ENCODE results near the gene SH3BP4.
"Not testable (repeated sequence)": the region's sequence is repeated elsewhere in the genome, so short reads cannot be mapped to it uniquely, and the experiment has no call there.

Gene SH3BP4

DNA sequence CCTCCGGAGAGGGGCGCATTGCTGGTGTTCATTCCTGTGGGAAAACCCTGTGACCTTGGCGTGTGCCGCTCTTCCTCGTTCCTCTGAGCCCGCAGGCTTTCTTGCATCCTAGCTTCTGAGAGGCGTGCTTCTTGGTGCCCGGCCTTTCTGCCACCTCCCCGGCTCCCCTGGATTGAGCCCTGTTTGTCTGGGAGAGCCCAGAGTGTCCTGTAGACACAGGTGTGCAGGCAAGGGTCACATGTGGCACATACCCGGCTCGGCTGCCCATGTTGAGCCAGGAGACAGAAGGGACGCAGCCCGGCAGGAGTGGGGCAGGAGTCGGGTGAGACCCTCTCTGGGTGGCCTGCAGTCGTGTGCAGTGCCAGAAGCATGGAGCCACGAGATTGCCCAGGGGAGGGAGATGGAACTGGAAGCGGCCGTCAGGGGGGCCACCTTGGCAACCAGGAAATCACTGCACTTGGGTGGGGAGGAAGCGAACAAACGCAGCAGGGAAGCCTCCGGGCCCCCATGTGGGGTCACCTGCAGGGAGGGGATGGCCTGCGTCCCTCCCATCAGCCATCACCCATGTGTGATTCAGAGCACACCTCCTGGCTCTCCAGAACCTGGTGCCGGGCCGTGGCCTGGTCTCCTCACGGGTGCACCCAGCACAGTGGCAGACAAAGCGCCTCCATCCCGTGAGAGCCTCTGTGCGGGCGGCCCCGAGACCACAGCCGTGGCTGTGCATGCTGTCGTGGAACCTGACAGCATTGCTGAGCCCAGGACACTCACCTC is 92.9 kb downstream of the SH3BP4 start:
- no peak for DNase-seq

DNA sequence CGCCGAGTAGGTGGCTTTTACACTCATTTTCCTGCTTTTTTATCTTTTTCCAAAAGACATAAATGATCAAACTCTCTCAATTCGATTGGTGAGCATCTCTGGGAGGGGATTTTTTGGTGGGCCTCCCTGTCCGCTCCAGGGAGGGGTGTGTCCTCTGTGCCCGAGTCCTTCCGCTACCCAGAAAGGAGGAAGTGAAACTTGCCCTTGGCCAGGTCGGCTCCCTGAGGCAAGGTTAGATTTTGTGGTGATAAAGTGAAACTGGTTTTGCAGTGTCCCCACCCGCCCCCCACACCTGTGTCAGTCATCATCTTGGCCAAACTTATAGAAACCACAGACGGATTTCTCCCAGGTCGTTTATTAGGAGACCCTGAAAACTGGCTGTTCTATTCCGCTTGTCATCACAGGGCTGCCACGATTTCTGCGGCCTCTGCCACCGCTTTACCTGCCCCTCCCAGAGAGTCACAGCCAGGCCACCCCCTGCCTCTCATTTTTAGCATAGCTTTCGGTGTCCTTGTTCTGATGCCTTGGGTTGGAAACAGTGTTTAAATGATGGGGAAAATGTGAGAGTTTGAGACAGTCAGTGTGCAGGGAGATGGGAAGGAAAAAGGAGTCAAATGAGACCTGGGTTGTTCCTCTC is 93.6 kb downstream of the SH3BP4 start:
- DNase-seq, result no peak

DNA sequence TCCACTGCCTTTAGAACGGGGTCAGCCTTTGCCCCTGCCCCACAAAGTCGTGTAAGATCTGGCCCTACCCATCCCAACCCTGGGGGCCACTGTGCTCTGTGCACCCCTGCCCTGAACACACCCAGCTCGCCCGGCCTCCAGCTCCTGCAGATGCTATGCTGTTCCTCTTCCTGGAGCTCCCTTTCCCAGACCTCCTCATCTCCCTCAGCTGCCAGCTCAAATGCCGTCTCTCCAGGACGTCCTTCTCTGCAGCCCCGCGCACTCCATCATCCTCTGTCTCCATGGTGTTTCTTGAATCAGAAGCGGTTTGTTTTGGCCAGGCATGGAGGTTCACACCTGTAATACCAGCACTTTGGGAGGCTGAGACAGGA is 94.1 kb downstream of the SH3BP4 start:
- DNase-seq, result no peak

DNA sequence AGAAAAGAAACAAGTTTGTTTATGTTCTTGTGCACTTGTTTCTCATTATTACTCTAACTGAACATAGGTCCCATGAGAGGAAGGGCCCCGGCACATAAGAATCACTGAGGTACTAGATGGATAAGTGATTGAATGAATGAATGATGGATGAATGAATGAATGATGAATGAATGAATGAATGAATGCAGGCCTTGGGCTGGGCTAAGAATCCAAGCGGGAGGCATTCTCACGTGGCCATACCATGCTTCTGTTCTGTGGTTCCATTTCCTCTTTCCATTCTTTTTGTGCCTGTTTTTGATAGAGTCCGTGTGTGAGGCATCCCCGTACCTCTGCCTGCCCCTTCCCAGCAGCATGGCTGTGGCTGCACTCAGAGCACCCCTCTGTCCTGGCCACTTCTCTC is 94.8 kb downstream of the SH3BP4 start:
- no peak for DNase-seq

DNA sequence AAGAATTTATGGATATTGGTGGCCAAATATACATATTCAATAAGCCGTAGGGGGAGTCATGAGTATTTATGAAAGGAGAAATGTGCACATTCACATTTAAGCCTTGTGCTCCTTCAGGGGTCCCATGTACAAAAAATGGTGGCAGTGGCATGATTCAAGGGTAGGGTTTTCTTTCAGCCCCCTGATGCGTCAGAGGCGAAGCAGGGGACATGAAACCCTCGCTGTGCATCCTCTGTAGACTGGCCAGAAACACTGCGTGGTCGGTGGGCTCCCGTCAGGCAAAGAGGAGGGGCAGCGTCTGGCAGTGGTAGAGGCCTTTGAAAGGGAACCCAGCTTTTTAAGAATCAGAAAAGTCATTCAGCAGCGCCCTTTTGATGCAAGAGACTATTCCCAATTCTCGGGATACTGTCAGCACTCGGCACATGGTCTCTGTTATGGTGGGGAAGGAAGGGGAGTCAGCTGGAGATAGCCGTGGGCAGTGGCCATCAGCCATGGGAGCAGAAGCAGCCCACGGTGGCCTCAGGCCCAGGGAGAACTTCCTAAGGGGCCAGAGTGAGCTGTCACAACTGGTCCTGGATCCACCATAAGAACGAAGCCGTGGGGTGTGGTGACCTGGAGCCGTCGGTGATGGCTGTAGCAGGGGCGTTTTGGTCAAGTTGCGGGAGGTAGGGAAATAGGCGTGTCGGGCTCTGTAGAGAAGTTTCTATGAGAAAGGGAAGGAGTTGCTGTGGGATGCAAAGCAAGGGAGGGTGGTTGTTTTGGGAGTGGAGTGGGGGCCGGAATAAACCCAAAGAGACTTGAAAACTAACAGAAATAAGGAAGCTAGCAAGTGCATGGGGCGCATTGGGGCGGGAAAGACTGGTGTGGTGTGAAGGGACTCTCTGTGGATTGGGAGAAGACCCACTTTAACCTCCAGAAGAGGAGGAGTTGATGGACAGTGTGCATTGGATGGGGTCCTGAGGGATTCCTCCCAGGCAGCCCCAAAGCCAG is 95.6 kb downstream of the SH3BP4 start:
- DNase-seq, result no peak

DNA sequence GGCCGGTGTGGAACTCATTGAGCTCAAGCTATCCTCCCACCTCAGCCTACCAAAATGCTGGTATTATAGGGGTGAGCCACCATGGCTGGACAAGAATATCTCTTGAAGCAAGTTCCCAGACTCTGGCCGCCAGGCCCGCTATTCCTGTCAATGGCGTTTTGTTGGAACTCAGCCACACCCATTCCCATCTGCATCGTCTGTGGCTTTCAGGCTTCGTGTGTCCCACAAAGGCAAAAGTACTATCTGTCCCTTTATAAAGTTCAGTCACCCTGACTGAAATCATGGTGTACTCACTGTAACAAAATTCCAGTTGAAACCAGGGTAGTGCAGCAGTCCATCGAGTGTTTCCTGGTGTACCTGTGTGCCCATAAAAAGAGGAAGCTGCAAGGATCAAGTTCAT is 96.7 kb downstream of the SH3BP4 start:
- DNase-seq, result no peak

DNA sequence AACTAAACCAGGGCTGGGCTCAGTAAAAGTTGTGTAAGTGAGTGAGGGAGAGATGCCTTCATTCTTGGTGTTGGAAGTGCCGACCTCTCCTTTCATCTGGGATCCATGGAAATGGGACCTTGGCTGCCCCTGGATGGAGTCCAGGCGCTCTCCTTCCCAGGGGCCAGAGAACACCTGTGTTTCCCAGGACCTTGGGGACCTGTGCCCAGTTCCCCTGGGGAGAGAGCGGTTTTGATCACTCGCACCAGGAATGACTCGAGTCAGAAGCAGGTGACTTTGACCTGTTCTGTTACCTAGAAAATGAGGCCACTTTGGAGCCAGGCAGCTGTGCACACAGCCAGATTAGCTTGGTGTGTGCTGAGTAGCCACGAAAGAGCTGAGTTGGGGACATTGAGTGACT is 97.3 kb downstream of the SH3BP4 start:
- DNase-seq, result no peak

DNA sequence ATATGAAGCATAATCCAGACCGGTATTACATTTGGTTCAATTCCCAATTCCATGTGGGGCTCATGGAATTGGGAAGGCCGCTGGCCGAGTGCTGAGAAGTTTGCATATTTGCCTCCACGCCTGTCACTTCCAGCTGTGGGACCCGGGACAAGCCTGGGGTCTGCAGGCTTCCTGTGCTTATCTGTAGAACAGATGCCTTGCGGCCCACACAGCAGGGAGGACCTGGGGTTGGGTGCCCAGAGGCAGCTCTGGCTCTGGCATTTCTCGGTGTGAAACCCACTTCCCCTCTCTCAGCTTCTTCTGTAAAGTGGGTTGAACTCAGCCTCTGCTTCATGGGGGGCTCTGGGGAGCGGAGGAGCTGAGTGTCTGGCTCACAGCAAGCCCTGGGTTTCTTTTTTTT is 97.9 kb downstream of the SH3BP4 start:
- no peak for DNase-seq

DNA sequence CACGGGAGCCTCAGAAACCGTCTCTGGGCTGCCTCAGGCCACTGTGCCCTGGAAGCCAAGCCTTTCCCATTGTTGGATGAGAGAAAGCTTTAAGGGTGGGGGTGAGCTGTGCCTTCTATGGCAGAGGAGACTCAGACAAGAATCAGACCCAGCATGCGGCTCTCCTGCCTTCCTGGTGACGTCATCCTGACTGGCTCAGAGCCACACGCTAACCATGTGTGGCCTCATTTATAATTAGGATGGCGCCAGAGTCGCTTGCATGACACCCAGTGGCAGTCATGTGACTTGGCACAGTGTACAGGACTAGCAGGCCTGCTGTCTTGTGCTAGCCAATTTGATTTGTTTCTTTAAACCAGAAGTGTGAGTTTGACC is 99.1 kb downstream of the SH3BP4 start:
- DNase-seq, result peak; percentile 86

DNA sequence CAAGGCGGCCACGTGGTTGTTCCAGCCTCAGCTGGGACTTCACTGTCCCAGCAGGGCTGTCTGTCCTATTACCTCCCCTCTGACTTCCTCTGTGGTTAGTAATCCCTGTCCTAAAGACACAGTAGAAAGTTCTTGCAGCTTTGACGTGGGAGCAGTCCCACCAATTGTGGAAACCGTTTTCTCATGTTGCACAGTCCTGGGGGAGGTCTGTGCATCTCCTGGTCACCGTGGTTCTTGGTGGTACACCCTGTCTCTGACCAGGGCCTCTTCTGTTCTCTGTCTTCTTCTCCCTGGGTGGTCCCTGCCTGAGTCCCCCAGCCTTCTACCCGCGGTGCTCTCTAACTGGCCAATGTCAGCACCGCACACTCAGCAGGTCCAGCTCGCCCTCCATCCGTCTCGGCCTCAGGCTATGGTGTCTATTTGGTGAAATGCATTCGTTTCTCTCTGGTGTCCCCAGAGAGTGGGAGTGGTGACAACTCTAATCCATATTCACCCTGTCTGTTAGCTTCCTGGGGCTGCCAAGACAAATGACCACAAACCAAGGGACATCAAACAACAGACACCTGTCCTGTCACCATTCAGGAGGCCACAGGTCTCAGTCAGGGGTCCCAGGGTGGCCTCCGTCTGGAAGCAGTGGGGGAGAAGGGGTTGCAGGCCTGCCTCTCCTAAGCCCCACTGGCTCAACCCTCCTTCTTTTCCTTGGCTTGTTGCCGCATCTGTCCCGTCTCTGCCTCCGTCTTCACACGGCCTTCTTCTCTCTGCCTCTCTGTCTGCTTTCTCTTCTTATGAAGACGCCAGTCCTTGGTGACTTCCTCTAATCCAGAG is 99.8 kb downstream of the SH3BP4 start:
- no peak for DNase-seq

DNA sequence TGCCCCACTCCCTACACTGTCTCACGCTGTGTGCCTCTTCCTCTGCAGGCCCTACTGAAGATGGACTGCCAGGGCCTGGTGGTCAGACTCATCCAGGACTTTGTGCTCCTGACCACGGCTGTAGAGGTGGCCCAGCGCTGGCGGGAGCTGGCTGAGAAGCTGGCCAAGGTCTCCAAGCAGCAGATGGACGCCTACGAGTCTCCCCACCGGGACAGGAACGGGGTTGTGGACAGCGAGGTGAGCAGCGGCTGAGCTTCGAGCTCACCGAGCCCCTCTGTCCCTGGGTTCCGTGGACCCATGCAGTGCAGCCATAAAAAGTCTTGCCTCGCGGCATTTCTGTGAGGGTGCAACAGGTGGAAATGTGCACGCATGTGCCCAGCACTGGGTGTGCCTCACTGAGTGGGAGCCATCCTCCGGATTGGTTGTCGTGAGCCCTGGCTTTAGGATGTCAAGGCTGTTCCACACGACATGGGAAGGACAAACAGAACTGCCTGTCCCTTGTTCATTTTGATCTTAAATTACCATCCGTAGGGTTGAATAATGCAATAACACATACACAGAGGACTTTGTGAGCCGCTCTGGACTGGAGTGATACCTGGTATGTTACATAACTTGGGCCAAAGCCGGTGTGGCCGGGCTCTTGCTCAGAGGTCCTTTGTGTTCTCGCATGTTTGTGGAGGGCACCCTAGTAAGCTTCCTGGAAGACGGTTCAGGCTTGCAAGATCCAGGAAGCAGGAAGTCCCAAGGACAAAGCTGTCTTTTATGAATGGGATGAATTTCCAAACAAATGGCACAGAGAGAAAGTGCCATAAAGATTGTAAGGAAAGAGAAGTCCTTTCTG is 100.9 kb downstream of the SH3BP4 start:
- no peak for DNase-seq

DNA sequence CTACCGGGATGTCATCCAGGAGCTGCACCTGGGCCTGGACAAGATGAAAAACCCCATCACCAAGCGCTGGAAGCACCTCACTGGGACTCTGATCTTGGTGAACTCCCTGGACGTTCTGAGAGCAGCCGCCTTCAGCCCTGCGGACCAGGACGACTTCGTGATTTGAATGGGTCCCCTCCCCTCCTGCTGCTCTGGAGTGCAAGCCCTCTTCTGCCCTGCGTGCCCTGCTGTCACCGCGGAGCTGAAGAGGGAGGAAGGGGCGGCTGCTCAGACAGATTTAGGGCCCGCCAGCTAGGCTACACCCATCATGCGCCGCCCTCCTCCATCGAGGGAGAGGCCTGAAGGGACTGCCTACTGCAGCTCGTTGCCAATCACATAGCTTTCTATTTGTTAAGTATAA is 101.8 kb downstream of the SH3BP4 start:
- DNase-seq, result no peak

DNA sequence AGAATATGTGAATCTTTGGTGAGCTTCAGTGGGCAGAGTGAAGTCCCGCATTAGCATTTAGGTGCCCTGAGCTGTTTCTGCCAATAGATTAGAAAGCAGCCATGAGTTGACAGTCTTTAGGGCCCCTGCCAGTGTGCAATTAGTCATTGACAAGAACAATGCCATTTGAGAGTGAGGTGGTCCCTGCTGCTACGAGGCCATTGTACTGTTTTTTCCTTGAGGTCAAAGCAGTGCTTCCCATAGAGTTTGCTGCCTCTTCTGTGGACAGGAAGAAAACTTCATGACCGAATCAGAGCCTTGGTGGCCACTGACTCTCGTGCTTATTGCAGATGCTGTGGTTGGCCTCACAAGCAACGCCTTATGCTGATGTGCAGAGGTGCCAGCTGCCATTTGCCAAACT is 102.7 kb downstream of the SH3BP4 start:
- no peak for DNase-seq

DNA sequence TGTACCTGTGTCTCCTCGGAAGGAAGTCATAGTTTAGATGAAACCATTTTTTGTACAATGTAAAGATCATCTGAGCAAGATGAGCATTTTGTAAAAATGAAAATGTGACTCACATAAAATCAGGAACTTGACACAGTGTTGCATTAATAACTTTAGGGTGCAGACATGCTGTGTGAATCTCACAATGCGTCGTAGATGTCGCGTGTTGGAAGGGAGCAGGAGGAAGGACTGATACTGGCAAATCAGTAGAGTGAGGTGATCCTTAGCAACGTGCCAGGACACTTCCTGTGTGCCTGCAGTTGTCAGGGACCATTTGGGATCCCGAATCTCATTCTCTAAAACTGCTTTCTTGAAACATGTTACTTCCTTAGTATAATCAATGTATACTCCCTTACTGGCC is 103.1 kb downstream of the SH3BP4 start:
- DNase-seq, result no peak

DNA sequence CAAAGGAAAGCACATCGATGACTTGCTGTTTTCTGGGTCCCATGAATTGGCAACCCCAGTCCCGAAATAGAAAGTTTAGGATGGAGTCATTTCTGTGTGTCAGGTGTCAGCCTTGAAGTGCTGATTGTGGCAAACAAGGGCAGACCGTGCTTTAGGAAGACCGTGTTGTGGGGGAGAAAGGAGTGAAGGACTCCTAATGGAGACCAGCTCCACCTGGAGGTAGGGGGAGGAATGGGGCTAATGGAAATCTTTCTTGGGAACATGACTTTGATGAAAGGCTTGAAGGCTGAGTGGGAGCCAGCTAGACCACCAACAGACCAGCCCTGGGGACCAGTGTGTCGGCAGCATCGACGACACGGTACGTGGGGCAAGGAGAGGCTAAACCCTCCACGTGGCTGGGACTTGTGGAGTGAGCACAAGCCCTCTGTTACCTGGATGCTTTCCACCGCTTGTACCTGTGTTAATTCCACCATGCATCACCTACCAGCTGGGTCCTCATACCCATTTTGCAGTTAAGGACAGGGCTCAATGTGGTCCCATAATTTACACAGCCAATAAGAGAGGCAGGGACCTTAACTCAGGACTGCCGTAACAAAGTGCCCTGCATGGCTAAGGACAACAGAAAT is 104.2 kb downstream of the SH3BP4 start:
- no peak for DNase-seq

DNA sequence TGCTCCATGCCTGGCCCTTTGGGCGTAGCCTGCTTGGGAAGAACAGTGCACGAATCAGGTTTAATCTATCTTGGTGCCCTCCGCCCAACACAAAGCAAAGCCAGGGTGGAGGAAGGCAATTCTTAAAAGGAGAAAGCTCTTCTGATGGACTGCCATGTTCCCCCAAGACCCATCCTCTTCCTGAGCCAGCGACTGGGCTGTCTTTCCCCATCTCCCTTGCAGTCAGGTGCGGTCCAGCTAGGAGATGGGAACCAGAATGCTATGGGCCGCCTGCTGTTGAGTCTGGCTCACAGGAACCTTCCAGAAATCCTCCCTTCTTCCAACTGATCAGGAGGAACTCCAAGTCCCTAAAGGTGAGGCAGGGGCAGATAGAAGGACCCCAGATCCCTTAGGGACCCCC is 105.0 kb downstream of the SH3BP4 start:
- no peak for DNase-seq

DNA sequence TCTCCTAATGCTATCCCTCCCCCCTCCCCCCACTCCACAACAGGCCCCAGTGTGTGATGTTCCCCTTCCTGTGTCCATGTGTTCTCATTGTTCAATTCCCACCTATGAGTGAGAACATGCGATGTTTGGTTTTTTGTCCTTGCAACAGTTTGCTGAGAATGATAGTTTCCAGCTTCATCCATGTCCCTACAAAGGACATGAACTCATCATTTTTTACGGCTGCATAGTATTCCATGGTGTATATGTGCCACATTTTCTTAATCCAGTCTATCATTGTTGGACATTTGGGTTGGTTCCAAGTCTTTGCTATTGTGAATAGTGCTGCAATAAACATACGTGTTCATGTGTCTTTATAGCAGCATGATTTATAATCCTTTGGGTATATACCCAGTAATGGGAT is 105.8 kb downstream of the SH3BP4 start:
- DNase-seq, result not testable (repeated sequence)

DNA sequence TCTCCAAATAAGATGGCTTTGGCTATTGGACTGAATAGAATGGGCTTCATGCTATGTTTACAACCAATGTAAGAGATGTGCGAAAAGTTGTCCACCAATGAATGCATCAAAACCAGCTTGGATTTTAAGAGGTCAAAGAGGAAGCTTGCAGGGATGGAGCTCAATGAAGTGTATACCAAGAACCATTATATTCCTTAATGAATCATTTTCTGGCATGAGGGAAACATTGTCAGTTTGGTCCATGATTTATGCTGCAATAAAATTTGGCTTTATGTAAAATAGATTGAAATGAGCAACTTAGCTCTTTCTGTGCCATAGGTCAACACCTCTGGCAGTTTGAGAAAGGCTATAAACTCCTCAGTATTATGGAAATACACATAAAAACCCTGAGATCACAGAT is 107.3 kb downstream of the SH3BP4 start:
- DNase-seq, result no peak

DNA sequence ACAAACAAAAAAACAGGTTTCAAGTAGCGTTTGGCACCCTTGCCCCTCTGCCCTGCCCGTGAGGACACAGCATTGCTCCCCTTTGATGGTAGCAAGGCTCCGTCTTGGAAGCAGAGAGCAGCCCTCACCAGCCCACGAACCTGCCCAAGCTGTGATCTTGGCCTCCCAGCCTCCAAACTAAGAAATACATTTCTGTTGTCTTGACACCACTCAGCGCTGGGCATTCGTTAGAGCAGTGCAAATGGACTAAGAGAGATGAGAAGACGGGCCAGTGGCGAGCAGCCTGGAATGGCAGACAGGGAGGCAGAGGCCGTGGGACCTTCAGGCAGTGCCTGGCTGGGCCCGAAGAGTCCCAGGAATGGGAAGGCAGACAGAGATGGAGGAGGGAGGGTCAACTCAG is 109.8 kb downstream of the SH3BP4 start:
- no peak for DNase-seq

DNA sequence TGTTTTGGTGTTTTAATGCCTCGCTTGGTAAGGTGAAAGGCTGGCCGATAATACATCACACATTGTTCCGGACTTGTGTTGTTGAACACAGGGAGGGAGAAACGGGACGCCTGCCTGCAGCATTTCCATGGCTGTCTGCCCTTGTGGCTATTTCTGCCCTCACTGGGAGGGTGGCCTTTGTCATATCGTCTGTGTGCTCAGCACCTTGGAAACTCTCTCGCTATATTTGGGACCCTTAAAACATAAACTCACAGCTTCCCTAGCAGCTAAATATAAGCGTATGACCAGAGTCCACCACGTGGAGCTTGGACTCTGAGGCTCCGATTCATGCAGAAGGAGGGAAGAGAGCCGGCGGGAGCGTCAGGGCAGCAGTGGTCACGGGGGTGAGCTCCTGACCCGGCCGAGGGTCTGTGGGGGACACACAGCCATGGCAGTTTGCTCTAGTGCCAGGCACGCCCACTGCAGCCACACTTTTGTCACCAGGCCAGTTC is 111.7 kb downstream of the SH3BP4 start:
- DNase-seq, result no peak

DNA sequence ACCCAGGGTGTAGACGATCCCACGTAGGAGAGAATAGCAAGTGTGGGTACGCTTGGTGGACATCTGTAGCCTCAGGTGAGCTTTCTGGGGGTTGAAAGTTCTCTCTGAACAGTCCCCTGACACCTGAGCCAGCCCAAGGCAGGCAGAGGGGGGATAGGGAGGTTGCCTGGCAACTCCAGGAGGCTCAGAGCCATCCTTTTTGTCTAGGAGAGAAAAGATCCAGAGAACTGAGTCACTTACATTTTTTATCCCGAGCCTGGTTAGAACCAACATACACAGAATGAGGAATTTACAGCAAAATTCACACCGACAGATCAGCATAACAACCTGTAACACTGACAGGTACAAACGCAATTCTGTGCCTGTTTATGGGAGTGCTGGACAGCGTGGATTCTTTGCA is 113.2 kb downstream of the SH3BP4 start:
- DNase-seq, result no peak

Data from NCI-H1048 (cell line).